ENCODE data around the gene CCDC160. TPM values are rescaled to one million over a fixed set of nuclear protein-coding genes. Genes with fewer than 3 reads are reported as not detected.

CCDC160 gene
- total RNA-seq: not detected in 2 replicates

DNA sequence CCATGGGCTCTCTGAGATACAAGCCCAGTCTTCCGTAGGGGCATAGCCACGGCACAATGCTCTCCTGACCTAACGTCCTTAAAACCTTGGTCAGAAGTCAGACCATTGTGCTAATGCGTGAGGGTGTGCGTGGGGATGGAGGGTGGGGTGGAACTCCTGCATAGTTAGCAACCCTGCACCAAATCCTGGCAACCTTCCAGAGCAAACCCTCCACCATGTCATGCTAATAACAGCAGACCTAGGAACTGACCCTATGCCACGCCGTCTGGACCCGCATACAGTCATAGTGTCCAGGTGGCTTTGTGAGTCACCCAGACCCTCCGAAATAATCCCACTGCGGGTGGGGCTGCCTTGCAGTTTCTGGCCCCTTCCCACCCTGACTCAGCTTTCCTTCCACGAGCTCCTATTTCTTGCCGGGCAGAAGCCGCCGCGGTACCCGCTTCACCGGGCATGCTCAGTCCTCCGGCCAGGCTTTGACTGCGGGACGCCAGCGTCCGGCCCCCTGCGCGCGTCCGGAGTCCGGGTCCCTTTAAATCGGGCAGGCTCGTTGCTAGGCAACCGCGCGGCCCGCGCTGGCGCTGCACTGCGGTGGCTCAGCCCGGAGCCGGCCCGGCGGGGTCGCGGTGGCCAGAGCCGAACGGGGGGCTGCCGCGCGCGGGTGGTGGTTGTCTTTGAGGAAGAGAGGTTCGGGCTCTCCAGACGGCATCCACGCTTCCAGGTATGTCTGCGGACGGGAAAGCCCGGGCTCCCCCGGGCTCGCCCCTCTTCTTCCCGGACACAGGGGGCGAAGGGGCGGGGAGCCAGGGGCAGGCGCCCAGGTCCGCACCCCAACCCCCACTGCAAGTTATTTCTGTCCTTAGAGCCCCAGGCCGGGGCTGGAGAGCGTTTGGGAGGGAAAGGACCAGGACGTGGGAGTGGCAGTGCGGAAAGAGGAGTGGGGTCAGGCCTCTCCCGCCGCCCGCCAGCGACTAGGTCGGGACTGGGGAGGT lies at the start of gene CCDC160:
TSS of gene CCDC160 (plus strand) at position 557 of the 989 bp plus-strand sequence. CDS start 7,619 bp downstream, outside the sequence.

Other genes with a start within 250 kb of the CCDC160 start
- 9.9 and 10.9 TPM in 2 replicates for gene PHF6, start 136.1 kb downstream of the CCDC160 start, total RNA-seq
- gene HPRT1, start 223.0 kb downstream of the CCDC160 start, total RNA-seq: 15.4 and 17.2 TPM in 2 replicates

Measured in cardiac ventricle fibroblast (primary cell).